Measurements from ENCODE around the gene CYP4F22.

CYP4F22 gene

GRCh38 chr19:15516363-15516762 lies 8.0 kb downstream of the CYP4F22 start:
- H3K4me3 ChIP-seq (ENCODE audit: low read length), result no peak overlapping the region
- no peak for DNase-seq (ENCODE audit: low read depth)
- TF ChIP-seq, protein P1, sequence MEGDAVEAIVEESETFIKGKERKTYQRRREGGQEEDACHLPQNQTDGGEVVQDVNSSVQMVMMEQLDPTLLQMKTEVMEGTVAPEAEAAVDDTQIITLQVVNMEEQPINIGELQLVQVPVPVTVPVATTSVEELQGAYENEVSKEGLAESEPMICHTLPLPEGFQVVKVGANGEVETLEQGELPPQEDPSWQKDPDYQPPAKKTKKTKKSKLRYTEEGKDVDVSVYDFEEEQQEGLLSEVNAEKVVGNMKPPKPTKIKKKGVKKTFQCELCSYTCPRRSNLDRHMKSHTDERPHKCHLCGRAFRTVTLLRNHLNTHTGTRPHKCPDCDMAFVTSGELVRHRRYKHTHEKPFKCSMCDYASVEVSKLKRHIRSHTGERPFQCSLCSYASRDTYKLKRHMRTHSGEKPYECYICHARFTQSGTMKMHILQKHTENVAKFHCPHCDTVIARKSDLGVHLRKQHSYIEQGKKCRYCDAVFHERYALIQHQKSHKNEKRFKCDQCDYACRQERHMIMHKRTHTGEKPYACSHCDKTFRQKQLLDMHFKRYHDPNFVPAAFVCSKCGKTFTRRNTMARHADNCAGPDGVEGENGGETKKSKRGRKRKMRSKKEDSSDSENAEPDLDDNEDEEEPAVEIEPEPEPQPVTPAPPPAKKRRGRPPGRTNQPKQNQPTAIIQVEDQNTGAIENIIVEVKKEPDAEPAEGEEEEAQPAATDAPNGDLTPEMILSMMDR (IDR thresholded peaks at IDR 0.05; ENCODE audit: insufficient read depth, low read depth, low read length, missing control alignments), result no peak

- no peak overlapping the region for H3K4me3 ChIP-seq (ENCODE audit: low read length)
- no peak for DNase-seq (ENCODE audit: low read depth)
- TF ChIP-seq, protein P1 (IDR thresholded peaks at IDR 0.05; ENCODE audit: insufficient read depth, low read depth, low read length, missing control alignments), result no peak
These were observed 9.5 kb downstream of the CYP4F22 start for GRCh38 chr19:15517778-15518177.

DNA sequence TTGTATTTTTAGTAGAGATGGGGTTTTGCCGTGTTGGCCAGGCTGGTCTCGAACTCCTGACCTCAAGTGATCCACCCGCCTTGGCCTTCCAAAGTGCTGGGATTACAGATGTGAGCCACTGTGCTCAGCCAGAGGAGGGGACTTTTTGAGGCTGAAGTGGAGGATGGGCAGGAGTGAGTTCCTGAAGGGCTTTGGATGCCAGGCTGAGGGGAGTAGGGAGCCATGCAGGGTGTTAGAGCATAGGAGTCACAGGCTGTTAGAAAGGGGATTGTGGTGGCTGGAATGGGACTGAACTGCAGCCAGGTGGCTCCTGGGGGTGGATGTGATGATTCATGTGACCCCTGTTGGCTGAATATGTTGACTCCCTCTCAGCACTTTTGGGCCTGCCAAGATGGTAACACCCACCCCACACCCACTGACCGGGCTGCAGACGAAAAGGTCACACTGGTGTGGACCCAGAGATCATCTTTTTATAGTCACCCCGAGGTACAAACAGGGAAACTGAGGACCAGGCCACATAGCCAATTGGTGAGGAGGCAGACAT lies 11.2 kb downstream of the CYP4F22 start:
- TF ChIP-seq, protein P1 (IDR thresholded peaks at IDR 0.05; ENCODE audit: insufficient read depth, low read depth, low read length, missing control alignments), result no peak
- DNase-seq (ENCODE audit: low read depth), result no peak
- no peak overlapping the region for H3K4me3 ChIP-seq (ENCODE audit: low read length)

- TF ChIP-seq, protein P1 (IDR thresholded peaks at IDR 0.05; ENCODE audit: insufficient read depth, low read depth, low read length, missing control alignments), result no peak
- DNase-seq (ENCODE audit: low read depth), result no peak
- no peak overlapping the region for H3K4me3 ChIP-seq (ENCODE audit: low read length)
These were observed 16.5 kb downstream of the CYP4F22 start for GRCh38 chr19:15524781-15525180.

- TF ChIP-seq, protein P1 (IDR thresholded peaks at IDR 0.05; ENCODE audit: insufficient read depth, low read depth, low read length, missing control alignments), result no peak
- DNase-seq (ENCODE audit: low read depth), result no peak
- no peak overlapping the region for H3K4me3 ChIP-seq (ENCODE audit: low read length)
These were observed 17.0 kb downstream of the CYP4F22 start for GRCh38 chr19:15525291-15525690.

GRCh38 chr19:15526408-15526807 lies 18.1 kb downstream of the CYP4F22 start:
- TF ChIP-seq, protein P1 (IDR thresholded peaks at IDR 0.05; ENCODE audit: insufficient read depth, low read depth, low read length, missing control alignments), result no peak
- H3K4me3 ChIP-seq (ENCODE audit: low read length), result no peak overlapping the region
- DNase-seq (ENCODE audit: low read depth), result no peak

DNA sequence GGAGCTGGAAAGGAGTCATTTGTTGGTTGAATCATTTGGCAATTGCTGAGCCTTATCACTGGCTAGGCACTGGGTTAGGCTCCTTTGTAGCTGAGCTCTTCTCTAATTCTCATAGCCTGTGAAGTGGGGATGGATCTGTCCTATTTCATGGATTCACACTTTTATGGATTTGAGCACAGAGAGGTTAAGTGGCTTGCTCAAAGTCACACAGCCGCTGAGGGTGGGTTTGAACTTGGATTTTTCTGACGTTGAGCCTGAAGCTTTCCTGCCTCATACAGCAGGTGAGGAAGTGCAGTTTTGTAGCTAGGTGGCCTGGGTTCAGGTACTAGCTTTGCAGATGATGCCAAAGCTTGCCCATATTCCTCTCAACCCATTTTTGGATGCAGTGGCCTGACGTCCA lies 19.4 kb downstream of the CYP4F22 start:
- H3K4me3 ChIP-seq (ENCODE audit: low read length), result no peak overlapping the region
- TF ChIP-seq, protein P1 (IDR thresholded peaks at IDR 0.05; ENCODE audit: insufficient read depth, low read depth, low read length, missing control alignments), result no peak
- DNase-seq (ENCODE audit: low read depth), result no peak
